Measurements from ENCODE around the gene ARIH2. TPM values are rescaled to one million over a fixed set of nuclear protein-coding genes. Genes with fewer than 3 reads are reported as not detected.

The ARIH2 gene
- 100 to 1,000 TPM; 105 to 112 TPM for total RNA-seq

DNA sequence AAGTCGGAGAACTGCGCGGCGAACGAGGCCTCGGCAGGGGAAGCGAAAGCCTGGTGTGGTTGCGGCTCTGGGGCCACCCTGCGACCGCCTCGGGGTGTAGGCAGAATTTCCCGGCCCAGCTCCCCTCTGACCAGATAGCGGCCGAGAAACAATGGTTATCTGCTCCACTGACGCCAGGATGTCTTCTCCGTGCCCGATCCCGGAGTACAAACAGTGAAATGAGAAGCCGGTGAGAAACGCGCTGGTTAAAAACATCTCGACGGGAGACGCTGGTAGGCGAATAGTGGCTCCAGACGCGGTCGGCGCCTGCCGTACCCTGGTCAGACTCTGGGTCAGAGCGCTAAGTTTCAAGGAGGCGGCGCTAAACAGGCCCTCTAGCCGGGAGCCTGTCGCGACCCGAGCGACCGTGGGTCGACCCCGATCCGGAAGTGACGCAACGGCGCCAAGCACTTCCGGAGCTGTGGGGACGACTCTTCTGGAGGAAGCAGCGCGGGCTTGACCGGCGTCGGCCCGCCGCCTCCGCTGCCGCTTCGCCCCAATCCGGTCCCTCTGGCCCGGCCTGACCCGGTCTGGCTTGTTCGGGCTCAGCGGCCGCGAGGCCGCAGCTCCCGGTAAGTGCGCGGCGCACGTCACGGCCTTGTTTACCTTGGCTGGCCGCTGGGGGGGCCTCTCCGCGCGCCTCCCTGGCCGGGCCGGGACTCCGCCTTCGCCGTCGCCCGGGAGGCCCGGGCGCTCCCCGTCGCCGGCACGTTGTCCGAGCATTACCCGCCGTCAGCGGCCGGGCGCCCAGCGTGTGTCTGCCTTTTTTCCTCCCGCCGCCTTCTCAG is at the start of gene ARIH2:
Gene ARIH2, plus strand, starts transcription at position 455 of the 827 bp plus-strand sequence. CDS start 8,717 bp downstream, outside the sequence.
- peak; percentile 94 for DNase-seq
- H3K4me1 Mint-ChIP-seq: peaks cover 30% of the 10 kb centered on the region
- peak within 1 kb of the TSS; percentile 100 for H3K27ac Mint-ChIP-seq
- peaks cover 23% of the 10 kb centered on the region for H3K36me3 Mint-ChIP-seq (ENCODE audit: low read depth)
- intact Hi-C loops (cut with DNase I, micrococcal nuclease): loop anchor here (1.0 to 10.0 kb wide), 24 partner anchors 10 to 1406 kb away; partner anchors contain the start of genes PRKAR2A (in 2 of the 2), QRICH1 (in 2 of the 2), SLC25A20 (in 2 of the 2) and APEH (in 1 of the 2)
- no peaks in the 10 kb centered on the region for H3K9me3 Mint-ChIP-seq (ENCODE audit: low read depth)
- ChIA-PET CTCF (interaction anchor here (0.6 to 3.8 kb wide), 8 partner anchors 10 to 104 kb away, joined by 3 to 15 read pairs (median 4); no protein-coding TSS in a partner anchor), POLR2A (interaction anchor here (0.6 to 3.0 kb wide), 11 partner anchors 9 to 1674 kb away, joined by 3 to 18 read pairs (median 5); partner anchors contain the start of genes NDUFAF3, P4HTM, PRKAR2A and SLC25A20)
- peak; percentile 75 for ATAC-seq
- no peaks in the 10 kb centered on the region for H3K27me3 Mint-ChIP-seq
- peak within 1 kb of the TSS; percentile 90 for H3K4me3 Mint-ChIP-seq

DNA sequence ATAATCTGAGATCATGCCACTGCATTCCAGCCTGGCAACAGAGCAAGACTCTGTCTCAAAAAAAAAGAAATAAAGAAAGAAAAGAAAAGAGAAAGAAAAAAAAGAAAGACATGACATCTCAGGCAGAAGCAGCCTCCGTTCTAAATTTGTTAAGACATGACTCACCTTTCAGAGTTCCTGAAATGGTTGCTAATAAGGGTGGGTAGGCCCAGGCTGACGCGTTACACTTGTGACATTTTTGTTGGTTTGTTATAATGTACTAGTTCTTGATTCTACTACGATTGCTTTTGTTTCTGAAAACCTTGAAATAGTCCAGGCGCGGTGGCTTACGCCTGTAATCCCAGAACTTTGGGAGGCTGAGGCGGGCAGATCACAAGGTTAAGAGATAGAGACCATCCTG is 41.0 kb upstream of the ARIH2 start:
- H3K4me3 Mint-ChIP-seq: no peak overlapping the region
- POLR2A ChIA-PET: no interaction called here
- peaks cover 6% of the 10 kb centered on the region for H3K36me3 Mint-ChIP-seq (ENCODE audit: low read depth)
- CTCF ChIA-PET: interaction anchor here (0.6 to 0.9 kb wide), 2 partner anchors 9 to 10 kb away, joined by 3 to 6 read pairs; no protein-coding TSS in a partner anchor
- DNase-seq: no peak
- no peaks in the 10 kb centered on the region for H3K27me3 Mint-ChIP-seq
- no peaks in the 10 kb centered on the region for H3K9me3 Mint-ChIP-seq (ENCODE audit: low read depth)
- H3K4me1 Mint-ChIP-seq: no peaks in the 10 kb centered on the region
- no peak overlapping the region for H3K27ac Mint-ChIP-seq
- no peak for ATAC-seq
- intact Hi-C loops (cut with DNase I, micrococcal nuclease): no loop called here

- no peak for DNase-seq
- intact Hi-C loops (cut with DNase I, micrococcal nuclease): no loop called here
- ChIA-PET POLR2A (no interaction called here), CTCF (interaction anchor here (1.0 to 1.1 kb wide), 2 partner anchors 53 to 443 kb away, joined by 3 read pairs; no protein-coding TSS in a partner anchor)
- Mint-ChIP-seq H3K27ac (no peak overlapping the region), H3K9me3 (ENCODE audit: low read depth) (no peaks in the 10 kb centered on the region), H3K4me3 (no peak overlapping the region), H3K27me3 (no peaks in the 10 kb centered on the region), H3K36me3 (ENCODE audit: low read depth) (peaks cover 4% of the 10 kb centered on the region), H3K4me1 (no peaks in the 10 kb centered on the region)
- ATAC-seq: no peak
These were observed 39.2 kb upstream of the ARIH2 start for GRCh38 chr3:48879307-48879993.

DNA sequence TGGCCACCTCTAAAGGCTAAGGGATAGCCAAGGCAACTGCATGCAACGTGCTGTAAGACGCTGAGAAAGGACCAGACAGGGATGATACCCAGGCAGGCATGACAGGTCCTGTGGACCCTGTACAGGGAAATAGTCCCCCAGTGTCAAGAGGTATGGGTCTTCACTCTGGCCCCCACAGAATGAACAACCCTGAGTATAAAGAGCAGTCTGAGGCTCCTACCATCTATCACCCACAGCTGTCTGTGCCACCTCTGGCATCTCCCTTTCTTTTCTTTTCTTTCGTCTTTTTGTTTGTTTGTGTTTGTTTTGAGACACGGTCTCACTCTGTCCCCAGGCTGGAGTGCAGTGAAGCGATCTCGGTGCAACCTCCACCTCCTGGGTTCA is 38.7 kb upstream of the ARIH2 start:
- ChIA-PET CTCF (interaction anchor here (1.0 to 1.1 kb wide), 2 partner anchors 53 to 444 kb away, joined by 3 read pairs; no protein-coding TSS in a partner anchor), POLR2A (no interaction called here)
- Mint-ChIP-seq H3K9me3 (ENCODE audit: low read depth) (no peaks in the 10 kb centered on the region), H3K36me3 (ENCODE audit: low read depth) (peaks cover 4% of the 10 kb centered on the region), H3K4me1 (no peaks in the 10 kb centered on the region), H3K27ac (no peak overlapping the region), H3K4me3 (no peak overlapping the region), H3K27me3 (no peaks in the 10 kb centered on the region)
- DNase-seq (no peak), ATAC-seq (no peak)
- intact Hi-C loops (cut with DNase I, micrococcal nuclease): no loop called here

DNA sequence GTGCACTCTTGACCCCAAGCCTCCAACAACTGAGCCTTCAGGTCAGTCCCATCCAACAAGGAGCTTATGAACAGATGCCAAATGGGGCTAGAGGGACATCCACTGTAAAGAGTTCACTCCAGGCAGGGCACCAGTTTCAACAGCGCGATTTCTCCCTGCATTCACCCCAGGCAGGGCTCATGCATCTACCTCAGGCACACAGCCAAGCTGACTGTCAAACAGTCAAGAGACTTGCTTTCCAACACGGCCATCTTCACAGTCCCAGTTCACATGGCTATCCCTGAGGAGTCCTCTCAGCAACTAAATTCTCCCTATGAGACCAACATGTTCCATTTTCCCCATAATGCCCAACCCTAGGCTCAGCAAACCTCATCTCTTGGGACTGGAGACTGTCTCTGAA is 37.6 kb upstream of the ARIH2 start:
- DNase-seq: no peak
- H3K4me3 Mint-ChIP-seq: no peak overlapping the region
- no peak overlapping the region for H3K27ac Mint-ChIP-seq
- no peak for ATAC-seq
- no peaks in the 10 kb centered on the region for H3K27me3 Mint-ChIP-seq
- ChIA-PET POLR2A (no interaction called here), CTCF (no interaction called here)
- peaks cover 6% of the 10 kb centered on the region for H3K36me3 Mint-ChIP-seq (ENCODE audit: low read depth)
- no peaks in the 10 kb centered on the region for H3K4me1 Mint-ChIP-seq
- intact Hi-C loops (cut with DNase I, micrococcal nuclease): no loop called here
- no peaks in the 10 kb centered on the region for H3K9me3 Mint-ChIP-seq (ENCODE audit: low read depth)

DNA sequence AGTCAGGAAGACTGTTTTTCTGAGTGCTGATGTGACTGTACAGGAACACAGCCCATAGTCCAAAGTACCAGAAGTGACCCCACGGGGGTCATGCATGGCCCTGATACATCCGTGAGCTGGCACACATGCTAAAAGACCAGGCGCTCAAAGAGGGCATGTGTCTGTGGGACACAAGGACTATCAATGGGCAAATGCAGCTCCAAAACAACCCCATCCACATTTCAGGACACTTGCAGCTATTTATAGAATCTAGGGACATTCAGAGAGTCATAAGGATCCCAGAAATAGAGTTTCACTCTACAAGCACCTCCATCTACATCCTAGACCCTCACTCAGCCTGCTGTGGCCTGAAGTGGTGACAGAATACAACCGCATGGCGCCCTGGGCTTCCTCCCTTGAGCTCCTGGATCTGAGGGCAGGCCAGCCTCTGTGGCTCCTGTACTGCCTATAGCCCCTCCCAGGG is 37.0 kb upstream of the ARIH2 start:
- no peaks in the 10 kb centered on the region for H3K4me1 Mint-ChIP-seq
- no peaks in the 10 kb centered on the region for H3K27me3 Mint-ChIP-seq
- no peaks in the 10 kb centered on the region for H3K9me3 Mint-ChIP-seq (ENCODE audit: low read depth)
- ChIA-PET CTCF (no interaction called here), POLR2A (interaction anchor here (0.5 kb wide), 1 partner anchor 132 kb away, joined by 5 read pairs; no protein-coding TSS in a partner anchor)
- H3K36me3 Mint-ChIP-seq (ENCODE audit: low read depth): peaks cover 6% of the 10 kb centered on the region
- H3K27ac Mint-ChIP-seq: no peak overlapping the region
- ATAC-seq (no peak), DNase-seq (no peak)
- intact Hi-C loops (cut with DNase I, micrococcal nuclease): no loop called here
- no peak overlapping the region for H3K4me3 Mint-ChIP-seq

DNA sequence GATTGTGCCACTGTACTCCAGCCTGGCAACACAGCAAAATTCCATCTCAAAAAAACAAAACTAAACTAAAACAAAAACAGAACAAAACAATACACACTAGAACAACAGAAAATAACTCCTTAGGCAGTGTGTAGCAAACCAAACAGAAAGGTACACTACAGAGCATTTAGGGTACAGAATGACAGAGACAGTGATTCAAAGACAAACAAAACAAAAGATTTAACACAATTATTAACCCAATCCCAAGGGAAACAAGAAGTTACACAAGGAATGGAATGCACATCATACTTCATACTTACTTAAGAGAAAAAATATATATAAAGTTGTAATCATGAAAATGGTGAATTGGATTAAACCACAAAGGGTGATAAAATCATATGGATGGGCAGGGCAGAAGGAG is 32.9 kb upstream of the ARIH2 start:
- no peaks in the 10 kb centered on the region for H3K4me1 Mint-ChIP-seq
- ChIA-PET CTCF (no interaction called here), POLR2A (interaction anchor here (0.6 kb wide), 1 partner anchor 28 kb away, joined by 7 read pairs; no protein-coding TSS in a partner anchor)
- peaks cover 7% of the 10 kb centered on the region for H3K36me3 Mint-ChIP-seq (ENCODE audit: low read depth)
- no peak overlapping the region for H3K27ac Mint-ChIP-seq
- H3K4me3 Mint-ChIP-seq: no peak overlapping the region
- no peaks in the 10 kb centered on the region for H3K9me3 Mint-ChIP-seq (ENCODE audit: low read depth)
- no peak for ATAC-seq
- intact Hi-C loops (cut with DNase I, micrococcal nuclease): no loop called here
- no peaks in the 10 kb centered on the region for H3K27me3 Mint-ChIP-seq
- no peak for DNase-seq

DNA sequence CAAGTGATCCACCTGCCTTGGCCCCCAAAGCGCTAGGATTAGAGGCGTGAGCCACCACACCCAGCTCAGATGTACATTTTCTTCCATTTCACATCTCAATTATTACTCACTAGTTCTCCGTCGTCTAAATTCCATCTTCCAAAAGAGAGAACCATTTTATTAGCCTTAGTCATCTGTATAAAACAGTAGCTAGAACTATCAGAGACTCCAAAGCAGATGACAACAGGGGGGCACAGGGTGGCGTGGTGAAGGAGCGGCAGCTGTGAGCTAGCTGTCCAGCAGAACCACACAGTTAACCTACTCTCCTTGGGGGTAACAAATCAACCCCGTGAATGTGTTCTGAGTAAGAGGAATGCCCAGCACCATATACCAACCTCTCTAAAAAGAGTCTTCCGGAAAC is 27.0 kb upstream of the ARIH2 start:
- POLR2A ChIA-PET: no interaction called here
- H3K9me3 Mint-ChIP-seq (ENCODE audit: low read depth): no peaks in the 10 kb centered on the region

DNA sequence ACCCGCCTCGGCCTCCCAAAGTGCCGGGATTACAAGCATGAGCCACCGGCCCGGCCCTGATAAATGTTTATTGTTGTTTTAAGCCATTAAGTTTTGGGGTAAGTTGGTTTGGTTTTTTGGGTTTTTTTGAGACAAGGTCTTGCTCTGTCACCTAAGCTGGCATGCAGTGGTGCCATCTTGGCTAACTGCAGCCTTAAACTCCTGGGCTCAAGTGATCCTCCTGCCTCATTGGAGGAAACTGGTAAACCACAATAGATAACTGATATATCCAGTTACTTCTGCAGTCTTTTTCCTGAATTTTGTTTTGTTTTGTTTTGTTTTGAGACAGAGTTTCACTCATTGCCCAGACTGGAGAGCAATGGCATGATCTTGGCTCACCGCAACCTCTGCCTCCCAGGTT is 24.1 kb upstream of the ARIH2 start:
- intact Hi-C loops (cut with DNase I, micrococcal nuclease): no loop called here
- DNase-seq (no peak), ATAC-seq (no peak)
- Mint-ChIP-seq H3K4me3 (no peak overlapping the region), H3K36me3 (ENCODE audit: low read depth) (peaks cover 2% of the 10 kb centered on the region), H3K4me1 (peaks cover 20% of the 10 kb centered on the region), H3K27ac (no peak overlapping the region), H3K27me3 (no peaks in the 10 kb centered on the region), H3K9me3 (ENCODE audit: low read depth) (no peaks in the 10 kb centered on the region)
- ChIA-PET POLR2A (no interaction called here), CTCF (interaction anchor here (0.7 kb wide), 1 partner anchor 33 kb away, joined by 3 read pairs; no protein-coding TSS in a partner anchor)

More for the DNA sequence above, 27.0 kb upstream of the ARIH2 start:
- Mint-ChIP-seq H3K27me3 (no peaks in the 10 kb centered on the region), H3K36me3 (ENCODE audit: low read depth) (peaks cover 7% of the 10 kb centered on the region), H3K27ac (no peak overlapping the region), H3K4me3 (no peak overlapping the region), H3K4me1 (peaks cover under 1% of the 10 kb centered on the region)
- ATAC-seq: no peak
- DNase-seq: no peak
- CTCF ChIA-PET: no interaction called here
- intact Hi-C loops (cut with DNase I, micrococcal nuclease): no loop called here

GRCh38 chr3:48896936-48897335 is 21.7 kb upstream of the ARIH2 start:
- no peak for DNase-seq
- H3K36me3 Mint-ChIP-seq (ENCODE audit: low read depth): no peaks in the 10 kb centered on the region
- H3K4me1 Mint-ChIP-seq: peaks cover 24% of the 10 kb centered on the region
- ChIA-PET POLR2A (interaction anchor here (0.6 to 1.0 kb wide), 2 partner anchors 34 to 77 kb away, joined by 3 read pairs; no protein-coding TSS in a partner anchor), CTCF (interaction anchor here (0.8 to 1.2 kb wide), 4 partner anchors 22 to 460 kb away, joined by 3 to 5 read pairs (median 4); partner anchors contain the start of gene ARIH2)
- H3K27me3 Mint-ChIP-seq: no peaks in the 10 kb centered on the region
- ATAC-seq: no peak
- intact Hi-C loops (cut with DNase I, micrococcal nuclease): no loop called here
- no peak overlapping the region for H3K4me3 Mint-ChIP-seq
- H3K9me3 Mint-ChIP-seq (ENCODE audit: low read depth): no peaks in the 10 kb centered on the region
- H3K27ac Mint-ChIP-seq: peak overlapping the region; percentile 49

All from activated CD4-positive, alpha-beta T cell treated with anti-CD3 and anti-CD28 coated beads for 36 hours (primary cell).